Measurements from ENCODE around the gene TTC33.
"Not testable (repeated sequence)": the region's sequence is repeated elsewhere in the genome, so short reads cannot be mapped to it uniquely, and the experiment has no call there.

The TTC33 gene

DNA sequence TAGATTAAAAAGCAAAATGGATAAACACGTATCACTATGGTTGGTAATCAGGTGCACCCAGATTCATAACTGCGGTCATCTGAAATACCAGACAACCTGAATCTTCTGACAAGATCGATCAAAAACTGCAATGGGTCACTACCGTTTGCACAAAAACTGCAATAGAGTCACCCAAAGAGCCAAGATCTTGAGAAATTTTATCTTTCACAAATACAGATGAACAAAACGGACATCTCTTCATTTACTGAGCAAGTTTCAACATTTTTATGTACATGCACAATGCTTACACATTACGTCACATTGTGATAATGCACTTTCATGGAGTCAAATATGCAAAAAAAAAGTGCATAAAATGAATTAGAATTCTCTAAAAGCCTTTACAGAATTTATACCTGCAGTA lies 23.8 kb upstream of the TTC33 start:
- DNase-seq: no peak

DNA sequence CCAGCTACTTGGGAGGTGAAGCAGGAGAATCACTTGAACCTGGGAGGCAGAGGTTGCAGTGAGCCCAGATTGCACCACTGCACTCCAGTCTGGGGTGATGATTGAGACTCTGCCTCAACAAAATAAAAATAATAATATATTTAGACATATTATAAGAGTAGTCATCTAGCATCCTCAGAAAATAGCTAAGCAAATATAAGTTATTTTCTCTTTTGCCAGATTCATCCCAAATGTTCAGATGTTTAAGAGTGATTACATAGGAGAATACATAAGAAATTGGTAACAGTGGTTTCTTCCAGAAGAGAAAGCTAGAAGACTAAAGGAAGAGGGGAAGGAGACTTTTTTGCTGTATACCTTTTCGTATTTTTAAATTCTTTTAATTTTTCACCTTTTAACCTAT lies 22.4 kb upstream of the TTC33 start:
- no peak for DNase-seq

DNA sequence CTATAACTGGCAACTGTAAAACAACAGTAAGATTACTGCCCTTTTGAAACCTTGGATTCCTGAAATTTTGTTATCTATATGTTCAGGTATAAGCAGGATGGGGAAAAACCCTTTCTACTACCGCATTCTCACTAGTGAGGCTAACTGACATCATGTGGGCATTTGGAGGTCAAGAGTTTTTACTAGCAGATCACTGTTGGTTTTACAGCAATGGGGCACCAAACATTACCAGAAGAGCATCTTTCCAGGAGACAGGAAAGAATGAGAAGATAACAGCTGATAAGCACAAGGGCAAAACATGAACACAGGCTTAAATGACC lies 20.9 kb upstream of the TTC33 start:
- no peak for DNase-seq

DNA sequence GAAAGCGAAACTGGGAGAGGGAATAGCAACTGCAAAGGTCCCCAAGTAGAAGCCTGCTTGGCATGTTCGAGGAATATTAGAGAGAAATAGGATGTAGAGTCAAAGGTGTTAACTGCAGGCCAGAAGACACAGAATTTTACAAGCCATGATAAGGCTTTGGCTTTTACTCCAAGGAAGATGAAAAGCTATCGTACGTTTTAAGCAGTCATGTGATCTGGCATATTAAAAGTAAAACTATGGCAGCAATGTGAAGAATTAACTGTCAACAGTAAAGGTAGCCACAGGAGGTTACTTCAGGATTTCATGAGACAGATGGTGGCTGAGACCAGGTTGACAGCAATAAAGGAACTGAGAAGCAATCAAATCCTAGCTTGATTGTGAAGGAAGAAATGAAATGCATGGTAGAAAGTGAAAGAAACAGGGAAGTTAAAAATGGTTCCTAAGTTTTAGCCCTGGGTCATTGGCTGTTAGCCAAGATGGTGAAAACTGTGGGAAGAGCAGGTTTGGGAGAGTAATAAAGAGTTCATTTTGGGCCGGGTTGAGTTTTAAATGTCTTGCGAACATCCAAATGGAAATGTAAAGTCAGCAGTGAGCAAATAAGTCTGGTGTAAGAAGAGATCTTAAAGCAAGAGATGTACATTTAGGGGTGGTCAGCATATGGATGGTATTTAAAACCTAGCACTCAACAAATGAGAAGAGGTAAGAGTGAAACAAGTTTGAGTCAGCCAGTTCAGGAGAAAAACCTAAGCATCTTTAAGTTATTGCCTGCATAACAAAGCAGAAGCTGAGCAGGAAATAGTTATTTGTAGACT lies 20.3 kb upstream of the TTC33 start:
- peak in 1 of 2 donors; percentile 4 for DNase-seq

DNA sequence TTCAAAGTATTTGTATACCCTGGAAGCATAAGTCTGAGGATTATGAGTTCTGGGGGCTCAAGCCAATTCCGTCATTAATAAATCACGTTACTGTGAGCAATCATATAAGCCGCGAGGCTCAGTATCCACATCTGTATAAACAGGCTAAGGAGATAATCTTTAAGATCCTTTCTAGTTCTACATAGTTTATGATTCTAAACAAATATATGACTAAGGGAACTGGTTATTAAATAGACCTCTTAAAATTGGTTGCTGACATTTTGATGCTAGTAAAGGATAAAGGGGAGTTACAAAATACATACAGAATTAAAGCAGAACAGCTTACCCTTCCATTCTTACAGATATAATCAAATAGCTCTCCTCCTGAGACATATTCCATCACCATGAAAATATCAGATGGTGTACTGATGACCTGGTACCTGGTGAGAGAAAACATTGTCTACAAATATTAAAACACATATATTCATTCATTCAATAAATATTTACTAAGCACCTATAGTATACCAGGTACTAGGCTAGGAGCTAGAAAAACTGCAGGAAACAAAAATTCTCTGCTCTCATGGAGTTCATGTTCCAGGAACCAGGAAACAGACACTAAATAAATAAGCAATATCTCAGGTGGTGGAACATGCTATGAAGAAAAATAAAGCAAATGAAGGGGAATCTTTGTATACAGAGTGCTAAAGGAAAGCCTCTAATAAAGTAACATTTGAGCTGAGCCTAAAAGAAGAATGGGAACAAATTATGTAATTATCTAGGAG lies 19.5 kb upstream of the TTC33 start:
- no peak for DNase-seq

DNA sequence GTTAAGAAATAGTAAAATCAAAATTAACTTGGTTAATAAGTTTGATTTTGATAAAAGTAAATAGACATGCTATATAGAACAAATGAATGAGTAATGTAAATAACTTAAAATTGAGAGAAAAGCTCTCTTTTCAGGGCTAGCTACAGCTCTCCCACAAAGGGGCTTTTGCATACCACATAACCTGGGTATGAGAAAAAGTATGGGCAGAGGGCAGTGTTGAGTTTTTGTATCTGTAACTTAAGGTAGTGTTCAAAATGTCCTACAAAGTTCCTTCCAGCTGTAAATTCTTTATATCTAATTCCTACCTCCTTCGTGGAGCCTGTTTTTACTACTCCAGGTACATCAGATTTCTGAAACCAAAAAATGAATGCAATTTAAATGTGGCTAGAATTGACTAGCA lies 18.9 kb upstream of the TTC33 start:
- no peak for DNase-seq

DNA sequence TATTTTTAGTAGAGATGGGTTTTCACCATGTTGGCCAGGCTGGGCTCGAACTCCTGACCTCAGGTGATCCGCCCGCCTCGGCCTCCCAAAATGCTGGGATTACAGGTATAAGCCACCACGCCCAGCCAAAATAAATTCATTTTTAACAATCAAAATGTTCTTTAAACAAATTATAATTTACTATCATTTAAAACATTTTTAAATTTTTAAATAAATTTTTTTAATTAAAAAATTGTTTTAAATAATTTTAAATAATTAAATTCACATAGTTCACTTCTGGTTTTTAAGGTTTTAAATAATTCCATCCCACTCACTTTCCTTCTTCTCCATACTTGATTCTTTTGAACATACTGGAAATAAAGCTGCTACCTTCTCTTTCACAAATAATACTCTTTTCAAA lies 15.0 kb upstream of the TTC33 start:
- no peak for DNase-seq

DNA sequence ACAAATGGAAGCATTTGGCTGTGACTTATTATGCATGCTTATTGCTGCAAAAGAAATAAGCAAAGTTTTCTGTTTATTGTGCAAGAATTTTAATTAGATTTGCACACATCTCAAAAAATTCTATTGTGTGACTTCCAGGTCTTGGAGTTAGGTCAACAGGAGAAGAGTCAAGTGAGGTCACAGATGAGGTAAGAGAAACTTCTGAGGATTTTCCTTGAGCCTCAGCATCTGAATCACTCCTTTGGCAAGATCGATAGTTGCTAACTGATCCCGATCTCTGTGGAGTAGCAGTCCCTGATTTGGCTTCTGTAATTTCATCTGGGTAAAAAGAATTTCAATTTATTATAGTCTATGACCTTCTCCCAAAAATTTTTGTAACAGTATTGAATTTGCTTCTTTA lies 6.9 kb upstream of the TTC33 start:
- no peak for DNase-seq

DNA sequence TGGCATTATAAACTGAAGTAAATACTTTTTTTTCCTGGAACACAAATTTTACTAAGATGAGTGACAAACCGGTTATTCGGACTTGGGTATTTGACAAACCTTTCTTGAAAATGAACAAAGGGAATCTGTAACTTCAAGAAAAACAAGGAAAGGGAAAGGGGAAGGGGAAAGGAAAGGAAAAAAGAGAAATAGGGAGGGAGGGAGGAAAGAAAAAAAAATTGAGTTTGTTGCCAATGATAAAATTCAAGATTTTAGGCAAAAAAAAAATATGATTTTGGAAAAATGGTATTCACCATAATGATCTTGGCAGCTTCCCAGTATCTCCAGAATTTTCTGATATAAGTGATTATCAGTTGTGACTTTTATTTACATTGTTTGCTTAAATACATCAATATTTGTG lies 1.6 kb upstream of the TTC33 start:
- no peak for DNase-seq

DNA sequence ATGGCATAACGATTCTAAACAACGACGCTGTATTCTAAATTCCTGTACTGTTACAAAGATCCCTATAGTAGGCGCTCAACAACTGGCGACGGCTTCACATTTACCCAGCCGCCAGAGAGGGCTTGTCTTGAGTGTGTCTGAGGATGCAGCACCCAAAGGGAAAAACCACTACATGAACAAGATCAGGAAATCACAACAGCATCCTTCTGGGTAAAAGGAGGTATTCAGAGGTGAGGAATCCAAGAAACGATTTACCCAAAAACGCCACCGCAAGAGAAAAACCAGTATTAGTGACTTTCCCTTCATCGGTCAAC lies 711 bp downstream of the TTC33 start:
- DNase-seq: peak; percentile 72 to 73

DNA sequence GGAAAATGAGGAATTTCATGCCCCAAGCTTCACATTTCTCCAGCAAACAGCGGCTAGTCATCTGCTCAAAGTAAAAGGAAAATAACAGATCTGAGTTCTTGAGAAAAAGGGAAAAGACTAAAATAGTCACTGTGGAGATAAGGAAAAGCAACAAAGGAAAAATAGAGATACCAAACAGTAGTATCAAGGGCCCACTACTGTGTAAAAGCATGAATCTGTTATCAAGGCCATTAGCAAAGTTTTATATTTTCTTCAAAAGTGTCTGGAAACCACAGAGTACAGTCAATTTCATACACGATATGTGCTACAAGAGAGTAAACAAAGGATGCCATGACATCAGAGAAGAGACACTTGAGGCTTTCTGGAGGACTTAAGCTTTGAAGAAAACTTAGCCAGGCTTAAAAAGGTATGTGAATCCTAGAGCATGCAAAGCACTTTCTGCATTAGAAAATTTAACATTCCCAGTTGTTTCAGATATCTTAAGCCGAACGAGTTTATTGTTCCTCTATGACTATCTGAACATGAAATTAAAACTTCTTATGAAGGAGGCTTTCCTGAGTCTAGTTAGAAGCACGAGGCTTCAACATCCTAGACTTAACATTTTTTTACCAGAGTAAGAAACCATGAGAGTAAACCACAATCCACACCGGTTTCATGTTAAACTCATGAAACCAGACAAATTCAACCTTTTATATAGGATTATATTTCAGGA lies 1.2 kb downstream of the TTC33 start:
- no peak for DNase-seq

DNA sequence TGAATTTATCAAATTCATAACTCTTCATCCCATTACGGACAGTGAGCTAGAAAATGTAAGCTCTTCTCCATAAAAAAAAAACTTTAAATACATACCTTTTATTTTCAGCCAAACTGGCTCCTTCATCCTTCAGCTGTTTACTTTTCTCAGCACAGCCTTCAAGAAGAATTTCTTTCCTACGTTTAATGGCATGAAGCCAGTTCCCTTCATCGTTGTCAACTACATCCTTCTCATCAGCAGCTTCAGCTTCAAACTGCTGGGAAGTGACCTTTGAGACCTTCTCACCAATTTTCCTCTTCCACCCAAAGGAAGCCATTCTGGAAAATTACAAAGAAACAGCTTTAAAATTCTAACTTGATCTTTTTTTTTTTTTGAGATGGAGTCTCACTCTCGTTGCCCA lies 9.1 kb downstream of the TTC33 start:
- no peak for DNase-seq

DNA sequence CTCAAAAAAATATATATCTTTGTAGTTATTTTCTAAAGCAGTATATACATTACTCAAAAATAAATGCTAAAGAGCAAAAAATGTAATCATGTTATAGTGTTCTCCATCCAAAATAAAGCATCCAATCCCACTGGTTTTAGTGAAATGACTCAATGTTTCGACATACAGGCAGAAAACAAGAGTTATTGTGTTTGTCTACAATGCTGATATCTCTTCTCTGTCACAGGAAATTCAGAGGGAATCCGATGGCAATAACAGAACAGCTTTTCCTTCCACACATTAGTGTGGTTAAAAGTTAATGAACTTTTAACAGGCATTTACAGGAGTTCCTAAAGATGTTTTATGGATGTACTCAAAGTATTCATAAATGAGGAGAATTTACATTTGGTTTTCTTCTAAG lies 12.0 kb downstream of the TTC33 start:
- no peak for DNase-seq

DNA sequence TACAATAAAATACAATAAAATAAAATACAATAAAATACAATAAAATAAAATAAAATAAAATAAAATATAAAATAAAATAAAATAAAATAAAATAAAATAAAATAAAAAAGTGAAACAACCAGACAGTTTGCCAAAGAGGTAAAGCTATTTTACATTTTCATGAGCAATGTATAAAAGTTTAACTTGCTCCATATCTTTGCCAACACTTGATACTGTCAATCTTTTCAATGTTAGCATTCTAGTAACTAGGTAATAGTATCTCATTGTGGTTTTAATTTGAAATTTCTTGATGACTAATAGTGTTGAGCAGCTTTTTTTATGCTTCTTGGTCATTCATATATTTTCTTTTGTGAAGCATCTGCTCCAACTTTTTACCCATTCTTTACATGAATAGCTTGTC lies 17.3 kb downstream of the TTC33 start:
- DNase-seq: no peak

DNA sequence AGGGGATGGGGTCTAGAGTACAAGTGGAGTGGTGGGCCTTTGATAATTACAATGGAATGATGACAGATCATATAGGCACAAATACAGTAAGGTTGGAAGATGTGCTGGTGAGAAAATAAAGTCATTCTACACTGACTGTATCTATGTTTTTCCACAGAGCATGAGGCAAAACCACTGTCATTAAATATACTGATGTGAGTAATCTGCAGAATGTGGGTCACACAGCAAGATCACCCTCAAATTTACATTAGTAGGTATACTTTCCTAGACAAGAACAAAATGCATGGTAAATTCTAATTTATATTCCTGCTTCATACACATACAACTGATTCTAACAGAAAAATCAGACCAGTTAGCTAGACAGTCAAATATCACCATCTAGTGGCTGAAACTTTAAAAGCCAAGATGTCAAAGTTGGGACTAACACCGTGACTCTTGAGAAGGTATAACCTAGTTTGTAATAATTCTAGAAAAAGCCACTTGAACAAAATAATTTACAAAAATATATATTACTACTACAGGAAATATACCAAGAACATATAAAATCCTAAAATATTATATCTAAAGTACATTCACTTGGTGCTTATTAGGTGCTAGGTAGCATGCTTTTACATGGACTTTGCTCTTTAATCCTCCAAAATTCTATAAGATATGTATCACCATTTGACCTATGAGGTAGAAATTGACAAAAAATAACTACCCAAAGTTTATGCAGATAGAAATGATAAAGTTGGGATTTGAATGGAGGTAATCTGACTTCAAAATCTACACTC lies 19.5 kb downstream of the TTC33 start:
- DNase-seq: peak; percentile 64 to 78

DNA sequence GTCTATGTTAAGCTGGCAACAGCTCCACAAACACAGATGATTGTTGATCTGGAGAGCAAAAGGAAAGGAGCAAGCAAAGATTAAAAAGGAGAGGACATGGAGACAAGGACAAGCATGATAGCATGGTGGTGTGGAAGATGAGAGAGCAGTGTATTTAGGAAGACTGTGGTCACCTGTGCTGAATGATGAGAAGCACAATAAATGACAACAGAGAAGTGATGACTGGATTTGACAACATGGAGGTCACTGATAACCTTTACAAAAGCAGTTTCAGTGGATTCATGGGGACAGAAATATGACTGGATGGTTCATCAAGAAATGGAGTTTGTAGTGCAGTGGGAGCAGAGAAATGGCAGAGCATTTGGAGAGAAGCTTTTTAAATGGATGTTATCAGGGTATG lies 20.2 kb downstream of the TTC33 start:
- no peak for DNase-seq

DNA sequence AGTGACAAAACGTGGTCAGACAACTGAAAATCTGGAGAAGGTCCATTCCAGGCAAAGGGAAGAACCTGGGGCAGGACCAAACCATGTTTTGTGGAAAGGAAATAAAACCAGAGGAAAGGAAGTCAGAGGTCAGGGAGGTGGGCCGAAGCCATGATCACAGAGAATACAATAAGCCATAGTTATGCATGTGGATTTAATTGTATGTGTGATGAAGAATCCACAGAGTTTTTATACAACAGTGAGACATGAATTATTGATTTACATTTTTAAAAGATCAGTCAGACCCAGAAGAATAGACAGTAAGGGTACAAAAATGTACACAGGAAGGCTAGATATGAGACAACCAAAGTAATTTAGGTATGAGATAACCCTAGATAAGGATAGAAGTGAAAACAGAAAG lies 20.8 kb downstream of the TTC33 start:
- no peak for DNase-seq

DNA sequence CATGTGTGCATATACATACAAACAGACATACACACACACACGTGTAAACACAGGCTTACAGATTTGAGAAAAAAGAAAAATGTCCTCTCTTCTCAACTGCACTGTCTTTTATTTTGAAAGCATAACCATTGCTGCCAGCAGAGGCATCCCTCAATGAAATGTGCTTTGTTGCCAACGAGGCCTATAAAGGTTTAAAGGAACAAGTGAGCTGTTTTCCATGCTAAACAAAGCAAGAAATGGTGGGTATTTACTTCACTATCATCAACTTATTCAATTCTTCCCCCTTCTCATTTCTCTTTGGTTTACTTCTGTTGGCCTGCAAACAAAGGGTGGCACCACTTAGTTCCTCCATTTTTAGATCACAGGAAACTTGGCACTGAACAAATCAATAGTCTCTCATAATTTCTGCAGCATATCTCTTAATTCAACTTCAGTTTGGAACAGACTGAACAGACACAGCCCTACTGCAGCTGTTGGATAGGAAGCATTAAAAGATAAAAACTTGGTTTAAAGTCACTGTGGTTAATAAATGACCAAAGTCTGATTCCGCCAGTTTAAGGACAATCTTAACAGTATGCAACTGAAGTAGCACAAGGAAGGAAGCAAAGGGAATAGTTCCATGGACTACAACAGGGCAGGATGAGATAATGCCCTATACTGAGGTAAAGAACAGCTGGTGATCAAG lies 21.7 kb downstream of the TTC33 start:
- no peak for DNase-seq

DNA sequence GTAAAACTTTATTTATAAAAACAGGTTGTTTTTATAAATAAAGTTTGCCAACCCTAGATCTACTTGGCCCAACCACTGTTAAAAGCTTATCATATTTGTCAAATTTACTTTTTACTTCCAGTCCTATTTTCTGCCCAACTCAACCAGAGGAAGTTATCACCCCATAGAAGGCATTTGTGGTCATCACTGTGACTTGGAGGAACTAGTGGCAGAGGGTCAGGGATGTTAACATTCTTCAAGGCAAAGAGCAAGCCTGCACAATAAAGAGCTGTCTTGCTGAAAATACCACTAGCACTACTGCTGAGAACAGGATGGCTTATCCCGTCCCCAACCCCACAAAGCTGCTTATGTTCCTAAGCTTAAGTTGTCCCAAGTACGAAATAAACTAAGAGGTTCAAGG lies 22.3 kb downstream of the TTC33 start:
- peak; percentile 43 to 50 for DNase-seq

DNA sequence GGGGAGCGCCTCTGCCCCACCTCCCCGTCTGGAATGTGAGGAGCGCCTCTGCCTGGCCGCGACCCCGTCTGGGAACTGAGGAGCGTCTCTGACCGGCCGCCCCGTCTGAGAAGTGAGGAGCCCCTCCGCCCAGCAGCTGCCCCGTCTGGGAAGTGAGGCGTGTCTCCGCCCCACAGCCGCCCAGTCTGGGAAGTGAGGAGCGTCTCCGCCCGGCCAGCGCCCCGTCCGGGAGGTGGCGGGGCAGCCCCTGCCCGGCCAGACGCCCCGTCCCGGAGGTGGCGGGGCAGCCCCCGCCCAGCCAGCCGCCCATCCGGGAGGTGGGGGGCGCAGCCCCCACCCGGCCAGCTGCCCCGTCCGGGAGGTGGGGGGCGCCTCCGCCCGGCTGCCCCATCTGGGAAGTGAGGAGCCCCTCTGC lies 33.3 kb downstream of the TTC33 start:
- DNase-seq: not testable (repeated sequence)

DNA sequence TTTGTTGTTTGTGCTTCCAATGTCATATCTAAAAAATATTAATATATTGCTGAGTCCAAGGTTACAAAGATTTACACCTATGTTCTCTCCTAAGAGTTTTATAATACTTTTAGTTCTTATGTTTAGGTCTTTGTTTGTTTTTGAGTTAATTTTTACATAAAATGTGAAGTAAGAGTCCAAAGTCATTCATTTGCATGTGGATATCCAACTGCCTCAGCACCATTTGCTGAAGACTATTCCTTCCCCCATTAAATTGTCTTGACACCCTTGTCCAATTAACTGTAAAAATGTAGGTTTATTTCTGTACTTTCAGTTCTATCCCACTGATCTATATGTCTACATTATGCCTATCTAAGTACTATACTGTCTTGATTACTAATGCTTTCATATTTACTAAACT lies 35.7 kb downstream of the TTC33 start:
- no peak for DNase-seq

DNA sequence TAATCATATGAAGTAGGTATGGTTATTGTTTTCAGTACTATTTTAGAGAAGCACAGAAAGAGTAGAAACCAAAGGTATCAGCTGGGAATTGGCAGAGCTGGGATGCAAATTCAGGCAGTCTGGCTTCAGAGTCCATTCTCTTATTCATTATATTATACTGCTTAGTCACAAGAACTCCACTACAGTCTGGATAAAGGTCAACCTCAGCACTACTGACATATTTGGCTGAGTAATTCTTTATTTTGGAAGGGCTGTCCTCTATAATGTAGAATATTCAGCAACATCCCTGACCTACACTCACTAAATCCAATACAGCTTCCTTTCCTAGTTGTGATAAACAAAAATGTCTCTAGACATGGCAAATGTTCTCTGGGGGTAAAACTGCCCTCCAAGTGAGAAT lies 38.5 kb downstream of the TTC33 start:
- no peak for DNase-seq

DNA sequence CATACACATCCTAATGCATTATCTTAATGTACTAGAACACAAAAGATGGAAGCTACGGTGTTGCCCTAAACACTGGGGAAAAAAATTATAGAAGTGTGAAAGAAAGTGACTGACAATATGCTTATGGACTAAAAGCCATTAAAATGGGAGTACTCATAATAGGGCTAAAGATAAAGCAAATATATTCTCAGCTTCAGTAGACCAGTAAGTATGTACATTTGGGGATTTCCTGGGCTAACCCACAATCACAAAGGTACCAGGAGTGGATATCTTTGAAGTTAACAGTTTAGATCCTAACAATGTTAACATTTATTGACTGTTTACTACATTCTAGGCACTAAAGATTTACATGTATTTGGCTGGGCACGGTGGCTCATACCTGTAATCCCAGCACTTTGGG lies 39.2 kb downstream of the TTC33 start:
- no peak for DNase-seq

All from inflammatory macrophage (primary cell).